Measurements from ENCODE around the gene SNX30. TPM values are rescaled to one million over a fixed set of nuclear protein-coding genes. Genes with fewer than 3 reads are reported as not detected.

Gene SNX30
- total RNA-seq, 1 donor from 2014 or later = 12.8 TPM

GRCh38 chr9:112858005-112858404 is 107.4 kb downstream of the SNX30 start:
- DNase-seq (ENCODE audit: low spot score) = no peak
- H3K4me1 Mint-ChIP-seq (ENCODE audit: unreplicated experiment) = peaks cover 9% of the 10 kb centered on the region
- peaks cover 6% of the 10 kb centered on the region for H3K27me3 Mint-ChIP-seq (ENCODE audit: unreplicated experiment)
- H3K27ac Mint-ChIP-seq (ENCODE audit: unreplicated experiment) = no peak overlapping the region
- no peak for TF ChIP-seq CTCF (IDR thresholded peaks at IDR 0.05; ENCODE audit: unreplicated experiment)
- H3K9me3 Mint-ChIP-seq (ENCODE audit: unreplicated experiment) = no peaks in the 10 kb centered on the region
- H3K4me3 Mint-ChIP-seq (ENCODE audit: unreplicated experiment) = no peak overlapping the region
- H3K36me3 Mint-ChIP-seq (ENCODE audit: low read depth, unreplicated experiment) = no peaks in the 10 kb centered on the region

GRCh38 chr9:112858625-112859147 is 108.1 kb downstream of the SNX30 start:
- Mint-ChIP-seq H3K27me3 (ENCODE audit: unreplicated experiment) (peaks cover 6% of the 10 kb centered on the region), H3K36me3 (ENCODE audit: low read depth, unreplicated experiment) (no peaks in the 10 kb centered on the region), H3K4me3 (ENCODE audit: unreplicated experiment) (no peak overlapping the region), H3K4me1 (ENCODE audit: unreplicated experiment) (peaks cover 6% of the 10 kb centered on the region), H3K27ac (ENCODE audit: unreplicated experiment) (no peak overlapping the region), H3K9me3 (ENCODE audit: unreplicated experiment) (no peaks in the 10 kb centered on the region)
- no peak for DNase-seq (ENCODE audit: low spot score)
- TF ChIP-seq CTCF (IDR thresholded peaks at IDR 0.05; ENCODE audit: unreplicated experiment) = no peak

GRCh38 chr9:112860451-112860850 is 109.9 kb downstream of the SNX30 start:
- Mint-ChIP-seq H3K36me3 (ENCODE audit: low read depth, unreplicated experiment) (no peaks in the 10 kb centered on the region), H3K9me3 (ENCODE audit: unreplicated experiment) (no peaks in the 10 kb centered on the region), H3K27ac (ENCODE audit: unreplicated experiment) (no peak overlapping the region), H3K4me1 (ENCODE audit: unreplicated experiment) (peaks cover 6% of the 10 kb centered on the region), H3K27me3 (ENCODE audit: unreplicated experiment) (peaks cover under 1% of the 10 kb centered on the region), H3K4me3 (ENCODE audit: unreplicated experiment) (no peak overlapping the region)
- DNase-seq (ENCODE audit: low spot score) = no peak
- TF ChIP-seq CTCF (IDR thresholded peaks at IDR 0.05; ENCODE audit: unreplicated experiment) = no peak

- Mint-ChIP-seq H3K27ac (ENCODE audit: unreplicated experiment) (no peak overlapping the region), H3K36me3 (ENCODE audit: low read depth, unreplicated experiment) (peaks cover 3% of the 10 kb centered on the region), H3K27me3 (ENCODE audit: unreplicated experiment) (no peaks in the 10 kb centered on the region), H3K4me3 (ENCODE audit: unreplicated experiment) (no peak overlapping the region), H3K4me1 (ENCODE audit: unreplicated experiment) (peaks cover 6% of the 10 kb centered on the region), H3K9me3 (ENCODE audit: unreplicated experiment) (no peaks in the 10 kb centered on the region)
- TF ChIP-seq CTCF (IDR thresholded peaks at IDR 0.05; ENCODE audit: unreplicated experiment) = no peak
- DNase-seq (ENCODE audit: low spot score) = no peak
Measured at GRCh38 chr9:112861155-112861554, 110.6 kb downstream of the SNX30 start.

GRCh38 chr9:112861638-112862555 is 111.3 kb downstream of the SNX30 start:
- no peaks in the 10 kb centered on the region for H3K9me3 Mint-ChIP-seq (ENCODE audit: unreplicated experiment)
- no peak for DNase-seq (ENCODE audit: low spot score)
- peaks cover 6% of the 10 kb centered on the region for H3K4me1 Mint-ChIP-seq (ENCODE audit: unreplicated experiment)
- no peaks in the 10 kb centered on the region for H3K27me3 Mint-ChIP-seq (ENCODE audit: unreplicated experiment)
- H3K4me3 Mint-ChIP-seq (ENCODE audit: unreplicated experiment) = no peak overlapping the region
- peaks cover 3% of the 10 kb centered on the region for H3K36me3 Mint-ChIP-seq (ENCODE audit: low read depth, unreplicated experiment)
- H3K27ac Mint-ChIP-seq (ENCODE audit: unreplicated experiment) = no peak overlapping the region
- no peak for TF ChIP-seq CTCF (IDR thresholded peaks at IDR 0.05; ENCODE audit: unreplicated experiment)
